HEK293T (cell line): ENCODE measurements around the gene RFC3.

Source experiments
- BHLHE40 ChIP-seq: fragments of 450-650 bp; IDR thresholded peaks from 2 replicates; pipeline ENCODE4 v1.6.1; 2016; ENCODE audit warnings: mild to moderate bottlenecking, moderate library complexity, borderline replicate concordance
- CTBP1 ChIP-seq: fragments of 450-650 bp; IDR thresholded peaks from 2 replicates; pipeline ENCODE4 v1.6.1; 2016; ENCODE audit warnings: borderline replicate concordance
- ELF4 ChIP-seq: fragments of 450-650 bp; IDR thresholded peaks from 2 replicates; pipeline ENCODE4 v1.6.1; 2017; ENCODE audit warnings: antibody characterized with exemption
- FOXA1 ChIP-seq: fragments of 450-650 bp; IDR thresholded peaks from 2 replicates; pipeline ENCODE4 v1.6.1; 2016; ENCODE audit warnings: mild to moderate bottlenecking
- FOXM1 ChIP-seq: fragments of 450-650 bp; IDR thresholded peaks from 2 replicates; pipeline ENCODE4 v1.6.1; 2017; ENCODE audit warnings: mild to moderate bottlenecking, borderline replicate concordance
- NFRKB ChIP-seq: fragments of 450-650 bp; IDR thresholded peaks from 2 replicates; pipeline ENCODE4 v1.6.1; 2016; ENCODE audit warnings: mild to moderate bottlenecking, moderate library complexity
- PKNOX1 ChIP-seq: fragments of 450-650 bp; IDR thresholded peaks from 2 replicates; pipeline ENCODE4 v1.6.1; 2016
- SP1 ChIP-seq: fragments of 450-650 bp; IDR thresholded peaks from 2 replicates; pipeline ENCODE4 v1.6.1; 2017
- SUZ12 ChIP-seq: fragments of 450-650 bp; IDR thresholded peaks from 2 replicates; pipeline ENCODE4 v1.6.1; 2016; ENCODE audit warnings: mild to moderate bottlenecking
- TARDBP ChIP-seq: fragments of 450-650 bp; IDR thresholded peaks from 2 replicates; pipeline ENCODE4 v1.6.1; 2016

- TF ChIP-seq SP1 (no peak), FOXA1 (no peak), NFRKB (no peak), CTBP1 (no peak), BHLHE40 (no peak), TARDBP (no peak), FOXM1 (no peak), ELF4 (no peak), SUZ12 (no peak), PKNOX1 (no peak)
Observed at GRCh38 chr13:33794576-33794975, 23.4 kb upstream of the RFC3 start.
